AG04449 (cell line): ENCODE data around the gene DDX1.

Source experiments
- CTCF ChIA-PET: fragments of 350-600 bp; formaldehyde crosslinking; extraction: SDS; loops from one replicate; lab custom pipeline; 2021; ENCODE audit warnings: antibody characterized with exemption; lab: Yijun Ruan, JAX
- POLR2A ChIA-PET: fragments of 400-600, 350-600 bp; formaldehyde crosslinking; extraction: SDS; loops from one replicate; lab custom pipeline; 2020; ENCODE audit warnings: antibody characterized with exemption, inconsistent platforms; lab: Yijun Ruan, JAX
- DNase-seq: peaks from one replicate; pipeline ENCODE4 v3.0.0-alpha.2; 2010; ENCODE audit warnings: low read depth, low spot score
- H3K4me3 ChIP-seq: 2 replicates; pipeline ENCODE4 v1.5.1; 2011; ENCODE audit warnings: low read depth, mild to moderate bottlenecking, control low read depth, low read length
- TF ChIP-seq, protein P1 (sequence below): IDR thresholded peaks from one replicate; pipeline ENCODE4 v1.5.1; 2011; ENCODE audit warnings: mild to moderate bottlenecking, moderate library complexity, low read length, control low read depth, inconsistent platforms; ENCODE audit not compliant: insufficient read depth; ENCODE audit errors: missing control alignments

DDX1 gene

DNA sequence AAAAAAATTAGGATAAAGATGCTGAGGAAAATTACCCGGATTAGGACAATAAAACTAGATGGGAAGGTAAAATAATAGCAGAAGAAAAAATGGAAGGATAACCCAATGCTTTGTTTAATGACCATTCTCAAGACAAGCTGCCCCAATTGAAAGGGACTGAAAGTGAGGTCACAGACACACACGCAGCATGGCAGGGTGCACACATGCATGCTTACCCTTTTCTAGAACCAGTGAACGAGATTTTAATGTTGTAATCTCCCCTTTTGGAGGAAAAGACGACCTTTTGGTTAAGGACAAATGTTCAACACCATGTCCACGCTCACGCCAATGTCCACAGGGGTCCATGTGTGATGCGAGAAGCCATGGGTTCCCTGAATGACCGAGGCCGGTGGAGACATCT is 70.9 kb downstream of the DDX1 start:
- ChIA-PET POLR2A (no interaction called here), CTCF (no interaction called here)
- TF ChIP-seq, protein P1, sequence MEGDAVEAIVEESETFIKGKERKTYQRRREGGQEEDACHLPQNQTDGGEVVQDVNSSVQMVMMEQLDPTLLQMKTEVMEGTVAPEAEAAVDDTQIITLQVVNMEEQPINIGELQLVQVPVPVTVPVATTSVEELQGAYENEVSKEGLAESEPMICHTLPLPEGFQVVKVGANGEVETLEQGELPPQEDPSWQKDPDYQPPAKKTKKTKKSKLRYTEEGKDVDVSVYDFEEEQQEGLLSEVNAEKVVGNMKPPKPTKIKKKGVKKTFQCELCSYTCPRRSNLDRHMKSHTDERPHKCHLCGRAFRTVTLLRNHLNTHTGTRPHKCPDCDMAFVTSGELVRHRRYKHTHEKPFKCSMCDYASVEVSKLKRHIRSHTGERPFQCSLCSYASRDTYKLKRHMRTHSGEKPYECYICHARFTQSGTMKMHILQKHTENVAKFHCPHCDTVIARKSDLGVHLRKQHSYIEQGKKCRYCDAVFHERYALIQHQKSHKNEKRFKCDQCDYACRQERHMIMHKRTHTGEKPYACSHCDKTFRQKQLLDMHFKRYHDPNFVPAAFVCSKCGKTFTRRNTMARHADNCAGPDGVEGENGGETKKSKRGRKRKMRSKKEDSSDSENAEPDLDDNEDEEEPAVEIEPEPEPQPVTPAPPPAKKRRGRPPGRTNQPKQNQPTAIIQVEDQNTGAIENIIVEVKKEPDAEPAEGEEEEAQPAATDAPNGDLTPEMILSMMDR = no peak
- H3K4me3 ChIP-seq = no peak overlapping the region
- no peak for DNase-seq

DNA sequence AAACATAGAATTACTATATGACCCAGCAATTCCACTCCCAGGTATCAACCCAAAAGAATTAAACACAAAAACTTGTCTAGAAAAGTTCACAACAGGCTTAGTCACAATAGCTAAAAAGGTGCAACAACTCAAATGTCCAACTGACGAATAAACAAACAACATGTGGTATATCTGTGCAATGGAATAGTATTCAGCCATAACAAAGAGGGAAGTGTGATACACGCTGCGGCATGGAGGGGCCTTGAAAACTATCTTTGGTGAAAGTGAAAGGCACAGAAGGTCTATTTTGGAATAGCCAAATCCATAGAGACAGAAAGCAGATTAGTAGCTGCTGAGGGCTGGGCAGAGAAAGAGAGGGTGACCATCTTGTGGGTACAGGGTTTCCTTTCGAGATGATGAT is 72.1 kb downstream of the DDX1 start:
- TF ChIP-seq, protein P1 = no peak
- ChIA-PET CTCF (no interaction called here), POLR2A (no interaction called here)
- no peak overlapping the region for H3K4me3 ChIP-seq
- no peak for DNase-seq

DNA sequence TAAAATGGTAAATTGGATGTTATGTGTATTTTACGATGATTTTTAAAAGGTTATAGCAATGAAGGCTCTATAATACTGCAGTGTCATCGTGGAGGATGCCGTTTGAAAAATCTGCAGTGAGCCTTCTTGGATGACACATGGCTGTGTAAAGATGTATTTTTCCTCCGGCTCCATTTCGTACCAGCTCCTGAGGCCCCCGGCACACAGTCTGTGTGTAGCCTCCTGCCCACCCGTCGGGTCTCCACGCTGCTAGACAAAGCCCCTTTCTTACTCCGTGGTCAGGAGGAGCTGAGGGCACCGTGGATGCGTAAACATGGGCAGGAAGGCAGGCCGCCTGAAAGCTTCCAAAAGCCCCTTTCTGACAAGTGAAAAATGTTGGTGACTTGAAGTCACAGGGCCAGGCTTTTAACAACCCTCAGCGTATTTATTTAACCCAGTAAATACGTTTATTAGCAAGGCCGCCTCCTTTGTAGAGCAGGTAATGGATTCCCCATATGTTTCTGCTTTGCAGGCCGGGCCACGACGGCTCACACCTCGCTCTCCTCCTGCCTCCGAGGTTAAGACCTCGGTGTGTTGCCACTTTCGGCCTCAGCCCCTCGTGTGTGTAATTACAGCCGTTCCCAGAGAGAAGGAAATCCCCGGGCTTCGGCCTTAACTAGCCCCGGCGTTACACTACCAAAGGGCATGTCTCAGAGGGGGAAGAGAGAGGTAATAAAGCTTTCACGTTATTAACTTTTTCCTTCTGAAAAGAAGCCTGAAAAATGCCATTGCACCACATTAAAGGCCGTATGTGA is 72.8 kb downstream of the DDX1 start:
- TF ChIP-seq, protein P1 = no peak
- ChIA-PET CTCF (no interaction called here), POLR2A (no interaction called here)
- DNase-seq = no peak
- no peak overlapping the region for H3K4me3 ChIP-seq

DNA sequence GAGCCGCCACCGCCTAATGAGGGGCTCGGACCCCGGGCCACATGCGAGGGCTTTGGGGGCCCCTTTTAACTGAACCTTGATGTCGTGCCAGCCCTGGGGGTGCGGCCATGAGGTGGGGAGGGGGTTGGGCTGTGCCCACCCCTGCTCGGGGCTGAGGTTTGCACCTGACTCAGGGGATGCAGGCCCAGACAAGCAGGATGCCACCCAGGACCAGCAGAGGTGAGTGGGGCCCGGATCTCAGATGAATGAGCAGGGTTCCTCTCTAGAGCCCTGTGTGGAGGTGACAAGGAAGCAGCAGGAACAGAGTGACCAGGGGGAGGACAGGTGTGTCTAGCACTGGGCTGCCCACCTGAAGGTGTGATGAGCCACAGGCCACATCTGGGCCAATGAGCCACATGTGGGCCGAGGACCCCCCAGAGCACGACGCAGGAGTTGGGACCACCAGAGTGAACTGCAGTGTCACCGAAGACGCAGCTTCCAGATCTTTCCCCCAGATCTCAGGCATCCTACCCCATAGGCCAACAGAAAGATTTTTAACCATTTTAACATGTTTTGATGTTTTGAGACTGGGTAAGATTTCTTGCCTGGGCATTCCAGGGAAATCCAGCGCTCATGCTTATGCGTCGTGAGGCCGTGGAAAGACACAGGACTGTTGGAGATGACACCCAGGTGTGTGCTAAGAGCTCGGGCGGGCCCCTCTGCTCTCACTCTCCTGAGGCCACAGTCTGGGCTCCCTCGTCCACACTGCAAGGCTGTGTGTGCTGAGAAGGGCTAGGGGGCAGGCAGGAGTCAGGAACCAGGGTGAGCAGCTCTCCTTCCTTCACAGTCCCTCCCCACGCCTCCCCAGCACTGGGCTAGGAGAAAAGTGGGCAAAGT is 73.6 kb downstream of the DDX1 start:
- CTCF ChIA-PET = no interaction called here
- DNase-seq = no peak
- TF ChIP-seq, protein P1 = no peak
- H3K4me3 ChIP-seq = no peak overlapping the region
- POLR2A ChIA-PET = no interaction called here

DNA sequence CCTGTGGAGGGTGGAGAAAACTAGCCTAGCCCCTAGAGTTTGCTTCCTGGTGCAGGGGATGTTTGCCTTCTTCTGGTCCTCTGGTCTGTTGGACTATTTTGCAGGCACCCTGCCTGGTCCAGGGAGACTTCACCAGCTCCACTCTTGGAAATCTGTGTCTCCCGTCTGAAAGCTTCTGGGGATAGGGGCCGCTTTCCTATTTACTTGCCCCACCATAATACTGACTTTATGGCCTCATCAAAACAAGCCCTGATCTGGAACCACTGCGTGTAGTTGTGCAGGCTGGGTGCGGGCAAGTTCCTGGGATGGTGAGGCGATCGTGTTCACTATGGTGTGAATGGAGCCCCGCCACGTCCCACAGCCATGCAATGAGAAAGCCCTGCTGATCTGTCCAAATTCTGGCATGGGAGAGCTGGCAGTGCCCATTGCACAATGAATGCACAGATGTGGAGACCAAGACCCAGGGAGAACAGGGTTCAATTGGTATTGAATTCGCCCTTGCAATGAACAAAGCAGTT is 74.3 kb downstream of the DDX1 start:
- ChIA-PET POLR2A (no interaction called here), CTCF (no interaction called here)
- TF ChIP-seq, protein P1 = no peak
- no peak overlapping the region for H3K4me3 ChIP-seq
- DNase-seq = no peak
